CD4-positive, alpha-beta T cell treated with Interleukin-17A for 4 hours (primary cell): ENCODE results near the gene PRKCA.
"Not testable (repeated sequence)": the region's sequence is repeated elsewhere in the genome, so short reads cannot be mapped to it uniquely, and the experiment has no call there.

Source experiments
- DNase-seq: peaks from one replicate; pipeline ENCODE4 v3.0.0-alpha.2; 2020; ENCODE audit warnings: mixed read lengths

PRKCA gene

DNA sequence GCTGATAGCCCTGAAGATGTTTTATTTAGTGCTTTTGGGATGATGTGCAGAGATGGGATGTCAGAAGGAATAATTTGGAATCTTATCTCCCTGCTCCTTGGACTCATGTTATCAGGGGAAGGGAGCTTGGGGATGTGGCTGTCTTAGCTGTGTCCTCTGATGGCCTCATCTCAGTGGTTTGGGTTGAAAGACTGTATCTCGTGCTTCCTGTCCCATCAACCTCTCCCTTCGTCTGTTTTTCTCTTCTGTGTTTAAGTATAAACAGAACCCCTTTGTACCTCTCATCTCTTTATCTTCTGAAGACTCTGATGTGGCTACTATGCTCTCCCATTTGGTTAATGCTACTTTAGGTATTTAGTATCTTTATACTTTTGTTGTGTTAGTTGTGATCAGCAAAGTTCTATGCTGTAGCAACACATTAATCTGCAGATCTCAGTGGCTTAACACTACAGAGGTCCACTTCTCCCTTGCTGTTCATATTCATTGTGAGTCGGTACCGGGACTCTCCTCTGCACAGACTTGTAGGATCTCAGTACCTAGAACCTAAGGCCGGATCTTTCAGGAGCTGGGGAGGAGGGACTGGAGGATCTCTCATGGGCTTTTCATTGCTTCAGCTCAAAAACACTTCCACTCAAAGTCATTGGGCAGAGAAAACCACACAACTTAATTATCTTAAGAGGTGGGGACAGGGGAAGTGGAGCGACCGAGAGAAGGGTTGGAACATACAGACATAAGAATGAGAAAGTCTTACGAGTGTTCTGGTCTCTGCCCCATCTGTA lies 28.8 kb downstream of the PRKCA start:
- peak; percentile 43 for DNase-seq

- DNase-seq: no peak
Measured at GRCh38 chr17:66335797-66336196, 33.4 kb downstream of the PRKCA start.

DNA sequence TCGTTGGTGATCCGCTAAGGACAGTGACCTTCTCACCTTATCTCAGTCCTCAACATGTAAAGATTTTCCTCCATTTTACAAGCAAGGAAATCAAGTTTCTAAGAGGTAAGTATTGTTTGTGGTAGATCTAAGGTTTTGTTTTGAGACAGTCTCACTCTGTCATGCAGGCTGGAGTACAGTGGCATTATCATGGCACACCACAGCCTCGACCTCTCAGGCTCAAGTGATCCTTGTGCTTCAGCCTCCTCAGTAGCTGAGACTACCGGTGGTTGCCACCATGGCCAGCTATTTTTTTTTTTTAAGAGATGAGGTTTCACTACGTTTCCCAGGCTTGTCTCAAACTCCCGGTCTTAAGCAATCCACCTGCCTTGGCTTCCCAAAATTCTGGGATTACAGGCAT lies 34.9 kb downstream of the PRKCA start:
- no peak for DNase-seq

DNA sequence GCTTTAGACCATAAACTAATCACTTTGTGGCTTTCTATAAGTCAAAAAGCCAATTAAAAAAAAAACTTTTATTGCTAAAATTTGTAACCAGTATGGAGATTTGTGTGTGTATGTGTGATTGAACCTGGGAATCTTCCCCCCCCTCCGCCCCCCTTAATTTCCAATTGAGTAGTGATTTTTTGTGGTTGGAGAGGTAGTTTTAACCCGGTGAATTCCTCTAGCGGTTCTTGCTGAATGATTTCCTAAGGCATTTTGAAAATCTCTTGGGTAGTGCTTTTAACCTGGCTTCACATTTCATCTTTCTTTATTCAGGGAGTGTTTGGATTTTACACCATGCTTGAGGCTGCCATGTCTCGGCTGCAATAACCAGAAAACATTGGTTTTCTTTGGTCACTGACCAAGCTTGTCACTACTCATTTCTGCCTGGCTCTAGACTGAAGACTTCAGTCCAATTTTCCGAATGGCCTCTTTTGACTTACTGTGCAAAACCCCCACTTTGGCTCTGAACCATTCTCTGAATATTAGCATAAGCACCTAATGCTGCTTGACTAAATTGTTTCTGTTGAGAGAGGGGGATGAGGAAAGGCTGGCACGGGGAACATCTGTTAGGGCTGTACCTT lies 35.6 kb downstream of the PRKCA start:
- DNase-seq: no peak

- no peak for DNase-seq
Measured at GRCh38 chr17:66338937-66339336, 36.5 kb downstream of the PRKCA start.

- DNase-seq: no peak
Measured at GRCh38 chr17:66339561-66339960, 37.1 kb downstream of the PRKCA start.

DNA sequence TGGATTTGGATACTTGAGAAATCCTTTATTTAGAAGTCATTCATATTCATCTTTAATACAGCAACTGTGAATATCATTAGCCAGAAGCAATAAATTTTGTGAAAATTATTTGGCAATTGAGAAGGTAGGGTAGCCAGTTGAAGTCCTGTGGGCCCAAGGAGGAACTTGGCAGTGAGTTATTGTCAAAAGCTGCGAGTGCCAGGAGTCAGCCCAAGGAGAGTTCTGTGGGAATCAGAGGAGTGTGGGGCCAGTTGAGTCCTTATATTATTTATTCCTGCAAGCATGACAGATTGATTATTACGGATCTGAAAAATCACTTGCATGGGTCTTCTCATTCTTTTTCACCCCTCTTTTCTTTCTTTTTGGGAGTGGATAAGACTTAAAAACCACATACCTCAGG lies 38.3 kb downstream of the PRKCA start:
- DNase-seq: no peak

- no peak for DNase-seq
Measured at GRCh38 chr17:66341462-66341861, 39.0 kb downstream of the PRKCA start.

GRCh38 chr17:66342263-66342662 lies 39.9 kb downstream of the PRKCA start:
- not testable (repeated sequence) for DNase-seq

GRCh38 chr17:66343531-66344078 lies 41.2 kb downstream of the PRKCA start:
- no peak for DNase-seq

DNA sequence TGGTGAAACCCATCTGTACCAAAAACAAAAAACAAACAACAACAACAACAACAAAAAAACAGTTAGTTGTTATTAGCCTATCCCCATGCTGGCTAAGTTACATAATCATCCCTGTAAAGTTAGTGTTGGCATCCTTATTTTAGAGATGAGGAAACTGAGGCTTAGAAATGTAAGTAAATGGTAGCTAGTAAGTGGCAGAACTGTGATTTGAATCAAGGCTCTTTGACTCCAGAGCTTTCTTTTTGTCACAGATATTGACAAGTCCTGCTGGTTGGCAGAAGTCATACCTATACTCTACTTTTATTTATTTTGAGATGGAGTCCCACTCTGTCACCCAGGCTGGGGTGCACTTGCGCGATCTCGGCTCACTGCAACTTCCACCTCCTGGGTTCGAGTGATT lies 42.1 kb downstream of the PRKCA start:
- no peak for DNase-seq

DNA sequence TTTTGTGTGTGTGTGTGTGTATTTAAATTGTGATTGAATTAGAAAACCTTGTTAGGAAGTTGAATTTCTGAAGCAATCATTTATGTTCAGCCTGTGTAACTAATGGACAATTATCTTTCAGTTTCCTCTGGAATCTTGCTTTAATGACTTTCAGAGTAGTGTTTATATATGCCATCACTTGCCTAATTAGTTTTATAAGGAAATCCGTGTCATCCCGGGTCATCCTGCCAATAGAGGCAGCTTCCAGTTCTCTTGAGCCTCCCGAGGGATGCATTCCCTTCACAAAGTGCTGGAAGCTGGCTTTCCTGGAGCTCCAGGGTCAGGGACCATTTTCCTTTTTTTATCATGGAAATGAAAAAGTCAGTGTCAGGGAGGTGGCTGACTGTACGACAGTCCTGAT lies 42.9 kb downstream of the PRKCA start:
- no peak for DNase-seq

DNA sequence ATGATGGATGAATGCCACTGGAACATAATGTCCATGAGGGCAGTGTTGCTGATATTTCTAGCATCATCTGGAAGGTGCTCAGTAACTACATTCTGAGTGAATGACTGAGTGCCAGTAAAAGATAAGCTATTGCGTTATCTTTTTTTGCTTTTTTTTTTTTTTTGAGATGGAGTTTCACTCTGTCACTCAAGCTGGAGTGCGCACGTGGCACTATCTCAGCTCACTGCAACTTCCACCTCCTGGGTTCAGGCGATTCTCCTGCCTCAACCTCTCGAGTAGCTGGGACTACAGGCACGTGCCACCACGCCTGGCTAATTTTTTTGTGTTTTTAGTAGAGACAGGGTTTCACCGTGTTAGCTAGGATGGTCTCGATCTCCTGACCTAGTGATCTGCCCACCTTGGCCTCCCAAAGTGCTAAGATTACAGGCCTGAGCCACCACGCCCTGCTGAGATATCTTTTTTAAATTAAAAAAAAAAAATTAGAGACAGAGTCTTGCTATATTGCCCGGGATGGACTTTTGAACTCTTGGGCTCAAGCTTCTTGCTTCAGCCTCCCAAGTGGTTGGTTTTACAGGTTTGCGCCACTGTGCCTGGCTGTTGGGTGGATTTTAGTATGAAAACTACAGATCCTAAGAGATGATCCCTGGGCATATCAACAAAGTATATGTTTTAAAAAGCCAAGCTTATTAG lies 43.7 kb downstream of the PRKCA start:
- DNase-seq: not testable (repeated sequence)

GRCh38 chr17:66347661-66348514 lies 45.5 kb downstream of the PRKCA start:
- DNase-seq: no peak

DNA sequence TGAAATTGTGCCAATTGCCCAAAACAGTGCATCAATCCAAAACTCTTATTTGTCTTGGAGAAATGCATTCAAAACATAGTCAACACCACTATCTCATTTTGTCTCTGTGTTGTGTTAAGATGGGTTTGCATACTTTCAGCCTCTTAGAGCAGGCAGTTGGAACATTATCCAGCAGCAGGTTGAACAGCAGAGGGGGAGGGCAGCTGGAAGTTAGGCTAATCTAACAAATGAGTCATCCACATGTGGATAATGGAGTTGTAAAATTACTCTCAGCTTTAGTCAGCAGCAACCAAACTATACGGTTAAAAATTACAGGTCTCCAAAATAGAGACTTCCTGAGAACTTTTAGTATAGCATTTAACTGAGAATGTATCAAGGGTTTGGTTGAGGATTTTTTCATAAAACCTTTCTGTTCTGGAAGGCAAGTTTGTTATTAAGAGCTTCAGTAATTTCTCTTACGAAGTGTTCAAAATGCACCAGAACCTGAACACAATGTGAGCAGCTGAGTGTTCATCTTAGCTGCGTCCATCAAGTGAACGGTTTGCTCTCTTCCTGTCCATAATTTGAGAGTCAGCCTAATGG lies 46.3 kb downstream of the PRKCA start:
- no peak for DNase-seq

GRCh38 chr17:66349521-66350254 lies 47.3 kb downstream of the PRKCA start:
- no peak for DNase-seq

GRCh38 chr17:66350576-66350975 lies 48.2 kb downstream of the PRKCA start:
- not testable (repeated sequence) for DNase-seq

DNA sequence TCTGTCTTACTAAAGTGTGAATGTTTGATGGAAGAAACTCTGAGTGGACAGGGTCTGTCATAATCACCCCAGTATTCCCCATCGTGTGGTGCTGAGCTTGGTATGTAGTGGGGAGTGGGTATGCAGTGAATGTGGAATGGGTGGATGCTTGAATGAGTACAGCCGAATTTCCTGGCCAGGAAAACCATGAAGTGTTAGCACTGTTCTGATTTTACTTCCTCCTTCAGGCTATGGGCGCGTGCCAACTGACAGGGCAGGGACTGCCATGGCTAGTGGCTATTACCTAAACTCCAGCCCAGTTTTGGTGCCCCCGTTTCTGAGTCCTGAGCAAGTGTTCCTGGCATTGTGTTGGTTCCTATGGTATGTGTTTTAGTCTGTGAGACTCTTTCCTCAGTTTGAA lies 48.6 kb downstream of the PRKCA start:
- no peak for DNase-seq

- DNase-seq: no peak
Measured at GRCh38 chr17:66351701-66352100, 49.3 kb downstream of the PRKCA start.

- DNase-seq: no peak
Measured at GRCh38 chr17:66353937-66354401, 51.6 kb downstream of the PRKCA start.

- DNase-seq: no peak
Measured at GRCh38 chr17:66354472-66354871, 52.1 kb downstream of the PRKCA start.

DNA sequence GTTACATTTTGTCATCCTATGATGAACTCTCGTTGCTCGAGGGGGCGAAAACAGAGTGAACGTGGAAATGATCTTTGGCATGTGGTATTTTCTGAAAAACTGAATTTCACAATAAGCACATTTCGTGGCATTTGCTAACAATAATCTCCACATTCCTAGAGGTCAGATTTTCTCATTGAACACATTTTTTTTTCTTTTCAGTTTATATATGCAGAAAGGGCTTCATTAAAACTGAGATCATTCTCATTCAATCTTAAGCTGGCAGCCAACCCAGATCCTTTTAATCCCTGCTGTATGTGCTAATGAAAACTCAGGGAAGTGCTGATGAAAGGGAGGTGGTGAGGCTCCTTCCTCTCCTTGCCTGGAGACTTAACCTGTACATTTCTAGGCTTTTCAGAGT lies 52.6 kb downstream of the PRKCA start:
- DNase-seq: no peak
